A549 (cell line): ENCODE data around the gene LGMN. TPM values are rescaled to one million over a fixed set of nuclear protein-coding genes. Genes with fewer than 3 reads are reported as not detected.

Experiments used
- ATAC-seq, 2 experiments: fragments of 200-7000 bp in 1 of 2; fragments of >200 bp in 1 of 2; cut with Nextera tagmentation in 1 of 2; cut with Tn5 transposase in 1 of 2; 3 replicates each; pipeline versions ENCODE4 v1.8.0 to v1.9.1; 2018 to 2020; ENCODE audit warnings: mild to moderate bottlenecking in 1 of 2, moderate library complexity in 1 of 2
- CTCF ChIA-PET: fragments of 300-600 bp; sonication (Branson Sonifier 250); formaldehyde crosslinking; extraction: SDS; loops from one replicate; lab custom pipeline; 2021; ENCODE audit warnings: antibody characterized with exemption, inconsistent platforms; lab: Yijun Ruan, JAX
- POLR2A ChIA-PET: fragments of 350-600 bp; formaldehyde crosslinking; extraction: SDS; loops from one replicate; lab custom pipeline; 2021; ENCODE audit warnings: antibody characterized with exemption, inconsistent platforms; lab: Yijun Ruan, JAX
- DNase-seq, 2 experiments: peaks; one replicate each; pipeline versions ENCODE4 v3.0.0 to v3.0.0-alpha.2; 2011 to 2016; ENCODE audit warnings: low read depth in 1 of 2, low spot score in 1 of 2
- FAIRE-seq: peaks from 2 replicates; lab custom pipeline; 2011; peaks lifted over from hg19 to GRCh38; lab: Jason Lieb, UNC
- H3K27ac ChIP-seq, 2 experiments: fragments of >200 bp; sonication (Bioruptor Twin); formaldehyde crosslinking; 3 replicates each; pipeline ENCODE4 v1.5.1; 2016 to 2017
- H3K4me1 ChIP-seq: fragments of >200 bp; sonication (Bioruptor Twin); formaldehyde crosslinking; 3 replicates; pipeline ENCODE4 v1.6.1; 2016
- H3K4me2 ChIP-seq: fragments of >200 bp; sonication (Bioruptor Twin); formaldehyde crosslinking; 3 replicates; pipeline ENCODE4 v1.6.1; 2016
- H3K4me3 ChIP-seq: fragments of >200 bp; sonication (Bioruptor Twin); formaldehyde crosslinking; 3 replicates; pipeline ENCODE4 v1.5.1; 2016
- H3K9me3 ChIP-seq: fragments of >200 bp; sonication (Bioruptor Twin); formaldehyde crosslinking; 3 replicates; pipeline ENCODE4 v1.6.1; 2016
- CBX2 ChIP-seq: fragments of 200-600 bp; sonication (generic); IDR thresholded peaks from 2 replicates; pipeline ENCODE4 v1.6.1; 2016; ENCODE audit warnings: low read depth, mild to moderate bottlenecking, borderline replicate concordance
- CBX8 ChIP-seq: fragments of 200-600 bp; sonication (generic); IDR thresholded peaks from 2 replicates; pipeline ENCODE4 v1.6.1; 2016
- CEBPB ChIP-seq, 2 experiments: fragments of >200 bp in 1 of 2; sonication (Bioruptor Twin) in 1 of 2; formaldehyde crosslinking in 1 of 2; IDR thresholded peaks; 2 replicates each; pipeline ENCODE4 v1.6.1; 2012 to 2016
- CHD4 ChIP-seq: fragments of 200-600 bp; sonication (generic); IDR thresholded peaks from 2 replicates; pipeline ENCODE4 v1.6.1; 2016; ENCODE audit warnings: antibody characterized with exemption, mild to moderate bottlenecking, borderline replicate concordance
- CTCF ChIP-seq: fragments of >200 bp; sonication (Bioruptor Twin); formaldehyde crosslinking; IDR thresholded peaks from 3 replicates; pipeline ENCODE4 v1.5.1; 2016
- EHMT2 ChIP-seq: fragments of 200-600 bp; sonication (generic); IDR thresholded peaks from 2 replicates; pipeline ENCODE4 v1.6.1; 2016; ENCODE audit warnings: antibody characterized with exemption, low read depth, mild to moderate bottlenecking, moderate library complexity
- GATA3 ChIP-seq: IDR thresholded peaks from 2 replicates; pipeline ENCODE4 v1.6.1; 2012; ENCODE audit warnings: borderline replicate concordance
- MYC ChIP-seq: IDR thresholded peaks from 2 replicates; pipeline ENCODE4 v1.6.1; 2012; ENCODE audit warnings: mild to moderate bottlenecking, inconsistent platforms, low read length, improper control_type of control experiment, borderline replicate concordance
- NFE2L2 ChIP-seq: fragments of 150-350 bp; conservative IDR thresholded peaks from 2 replicates; pipeline ENCODE4 v1.6.1; 2014; ENCODE audit warnings: low read length
- NPAS2 ChIP-seq: fragments of 250-450 bp; sonication (Bioruptor Pico); IDR thresholded peaks from 2 replicates; pipeline ENCODE4 v1.8.0; 2022; ENCODE audit warnings: mild to moderate bottlenecking, moderate library complexity, borderline replicate concordance
- PBX3 ChIP-seq: IDR thresholded peaks from 2 replicates; pipeline ENCODE4 v1.6.1; 2012
- PHF8 ChIP-seq: fragments of 200-600 bp; sonication (generic); IDR thresholded peaks from 2 replicates; pipeline ENCODE4 v1.6.1; 2016; ENCODE audit warnings: low read depth, mild to moderate bottlenecking, antibody characterized with exemption, moderate library complexity, borderline replicate concordance
- TFCP2L1 ChIP-seq: fragments of 250-450 bp; sonication (Bioruptor Pico); IDR thresholded peaks from 2 replicates; pipeline ENCODE4 v1.5.0; 2021; ENCODE audit warnings: mild to moderate bottlenecking
- TP53 ChIP-seq: fragments of 250-450 bp; sonication (Bioruptor Pico); IDR thresholded peaks from 2 replicates; pipeline ENCODE4 v1.5.0; 2021; ENCODE audit warnings: mild to moderate bottlenecking, moderate library complexity
- ZFP36 ChIP-seq: fragments of 450-650 bp; IDR thresholded peaks from 2 replicates; pipeline ENCODE4 v1.6.1; 2014; ENCODE audit warnings: borderline replicate concordance; ENCODE audit not compliant: partially characterized antibody
- ZSCAN20 ChIP-seq: fragments of 250-450 bp; sonication (Bioruptor Pico); IDR thresholded peaks from 2 replicates; pipeline ENCODE4 v1.8.0; 2022; ENCODE audit warnings: mild to moderate bottlenecking, moderate library complexity
- WGBS: methylation state at CpG from one replicate; pipeline ENCODE4 v1.1.6; 2017; ENCODE audit errors: missing lambda C conversion rate; 5-methylcytosine and 5-hydroxymethylcytosine counted together
- polyA plus RNA-seq, 4 experiments: library from polyadenylated mRNA; depleted of rRNA in 3 of 4; stranded (reverse); fragments of >200 nt; fragmentation: RNase III in 1 of 4; extraction: RNeasy Plus Mini Kit Qiagen cat#74134 plus additional on column Dnase treatment in 1 of 4; gene quantifications; 2 replicates in 3 of 4; 3 replicates in 1 of 4; pipeline ENCODE4 v1.2.3, GENCODE V29; 2011 to 2017
- TF ChIP-seq, protein P1 (sequence below): fragments of 150-350 bp; IDR thresholded peaks from 2 replicates; pipeline ENCODE4 v1.6.1; 2014; ENCODE audit warnings: low read depth, mild to moderate bottlenecking, low read length
- TF ChIP-seq, protein P2 (sequence below): fragments of 200-600 bp; sonication (generic); IDR thresholded peaks from 2 replicates; pipeline ENCODE4 v1.6.1; 2016; ENCODE audit warnings: antibody characterized with exemption, mild to moderate bottlenecking, moderate library complexity
- TF ChIP-seq, protein P3 (sequence below): fragments of >200 bp; sonication (Bioruptor Twin); formaldehyde crosslinking; IDR thresholded peaks from 3 replicates; pipeline ENCODE4 v1.6.1; 2016

Gene LGMN
- polyA plus RNA-seq, 2 of the 4 experiments (the other 2 are of a cell fraction) = 70.4 to 106 TPM

DNA sequence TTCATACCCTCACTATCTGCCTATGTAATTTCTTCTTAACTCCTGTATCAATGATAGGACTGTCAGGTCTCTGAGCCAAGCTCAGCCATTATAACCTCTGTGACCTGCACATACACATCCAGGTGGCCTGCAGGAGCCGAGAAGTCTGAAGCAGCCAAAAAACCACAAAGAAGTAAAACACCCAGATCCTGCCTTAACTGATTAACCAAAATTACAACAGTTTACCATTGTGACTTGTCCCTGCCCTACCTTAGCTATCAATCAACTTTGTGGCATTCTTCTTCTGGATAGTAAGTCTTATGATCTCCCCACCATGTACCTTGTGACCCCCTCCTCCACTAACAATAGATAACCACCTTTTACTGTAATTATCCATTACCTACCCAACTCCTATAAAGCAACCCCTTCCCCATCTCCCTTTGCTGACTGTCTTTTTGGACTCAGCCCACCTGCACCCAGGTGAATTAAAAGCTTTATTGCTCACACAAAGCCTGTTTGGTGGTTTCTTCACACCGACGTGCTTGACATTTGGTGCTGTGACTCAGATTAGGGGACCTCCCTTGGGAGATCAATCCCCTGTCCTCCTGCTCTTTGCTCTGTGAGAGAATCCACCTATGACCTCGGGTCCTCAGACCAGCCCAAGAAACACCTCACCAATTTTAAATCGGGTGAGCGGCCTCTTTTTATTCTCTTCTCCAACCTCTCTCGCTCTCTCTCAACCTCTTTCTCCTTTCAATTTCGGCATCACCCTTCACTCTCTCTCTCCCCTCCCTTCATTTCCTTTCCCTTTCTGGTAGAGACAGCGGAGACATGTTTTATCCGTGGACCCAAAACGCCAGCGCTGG lies 11.5 kb upstream of the LGMN start:
- no peak overlapping the region for H3K4me2 ChIP-seq
- no peak overlapping the region for H3K27ac ChIP-seq
- no peak overlapping the region for H3K4me3 ChIP-seq
- POLR2A ChIA-PET = no interaction called here
- 66% methylated on average over 12 of the region's 12 CpGs for WGBS
- ATAC-seq (no peak), DNase-seq (no peak), FAIRE-seq (no peak)
- H3K4me1 ChIP-seq = no peaks in the 10 kb centered on the region
- CTCF ChIA-PET = interaction anchor here (1.0 to 1.4 kb wide), 3 partner anchors 9 to 69 kb away, joined by 3 to 6 read pairs (median 4); no protein-coding TSS in a partner anchor
- no peaks in the 10 kb centered on the region for H3K9me3 ChIP-seq
- no peak for TF ChIP-seq ZSCAN20 (CRISPR knock-in tag)
- no peak for TF ChIP-seq NPAS2 (CRISPR knock-in tag)
- TF ChIP-seq, protein P1, sequence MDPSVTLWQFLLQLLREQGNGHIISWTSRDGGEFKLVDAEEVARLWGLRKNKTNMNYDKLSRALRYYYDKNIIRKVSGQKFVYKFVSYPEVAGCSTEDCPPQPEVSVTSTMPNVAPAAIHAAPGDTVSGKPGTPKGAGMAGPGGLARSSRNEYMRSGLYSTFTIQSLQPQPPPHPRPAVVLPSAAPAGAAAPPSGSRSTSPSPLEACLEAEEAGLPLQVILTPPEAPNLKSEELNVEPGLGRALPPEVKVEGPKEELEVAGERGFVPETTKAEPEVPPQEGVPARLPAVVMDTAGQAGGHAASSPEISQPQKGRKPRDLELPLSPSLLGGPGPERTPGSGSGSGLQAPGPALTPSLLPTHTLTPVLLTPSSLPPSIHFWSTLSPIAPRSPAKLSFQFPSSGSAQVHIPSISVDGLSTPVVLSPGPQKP = no peak
- TF ChIP-seq, protein P2, sequence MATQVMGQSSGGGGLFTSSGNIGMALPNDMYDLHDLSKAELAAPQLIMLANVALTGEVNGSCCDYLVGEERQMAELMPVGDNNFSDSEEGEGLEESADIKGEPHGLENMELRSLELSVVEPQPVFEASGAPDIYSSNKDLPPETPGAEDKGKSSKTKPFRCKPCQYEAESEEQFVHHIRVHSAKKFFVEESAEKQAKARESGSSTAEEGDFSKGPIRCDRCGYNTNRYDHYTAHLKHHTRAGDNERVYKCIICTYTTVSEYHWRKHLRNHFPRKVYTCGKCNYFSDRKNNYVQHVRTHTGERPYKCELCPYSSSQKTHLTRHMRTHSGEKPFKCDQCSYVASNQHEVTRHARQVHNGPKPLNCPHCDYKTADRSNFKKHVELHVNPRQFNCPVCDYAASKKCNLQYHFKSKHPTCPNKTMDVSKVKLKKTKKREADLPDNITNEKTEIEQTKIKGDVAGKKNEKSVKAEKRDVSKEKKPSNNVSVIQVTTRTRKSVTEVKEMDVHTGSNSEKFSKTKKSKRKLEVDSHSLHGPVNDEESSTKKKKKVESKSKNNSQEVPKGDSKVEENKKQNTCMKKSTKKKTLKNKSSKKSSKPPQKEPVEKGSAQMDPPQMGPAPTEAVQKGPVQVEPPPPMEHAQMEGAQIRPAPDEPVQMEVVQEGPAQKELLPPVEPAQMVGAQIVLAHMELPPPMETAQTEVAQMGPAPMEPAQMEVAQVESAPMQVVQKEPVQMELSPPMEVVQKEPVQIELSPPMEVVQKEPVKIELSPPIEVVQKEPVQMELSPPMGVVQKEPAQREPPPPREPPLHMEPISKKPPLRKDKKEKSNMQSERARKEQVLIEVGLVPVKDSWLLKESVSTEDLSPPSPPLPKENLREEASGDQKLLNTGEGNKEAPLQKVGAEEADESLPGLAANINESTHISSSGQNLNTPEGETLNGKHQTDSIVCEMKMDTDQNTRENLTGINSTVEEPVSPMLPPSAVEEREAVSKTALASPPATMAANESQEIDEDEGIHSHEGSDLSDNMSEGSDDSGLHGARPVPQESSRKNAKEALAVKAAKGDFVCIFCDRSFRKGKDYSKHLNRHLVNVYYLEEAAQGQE = no peak
- TF ChIP-seq PBX3 = no peak
- TF ChIP-seq TFCP2L1 (CRISPR knock-in tag) = no peak
- no peak for TF ChIP-seq CBX2
- no peak for TF ChIP-seq NFE2L2
- no peak for TF ChIP-seq TP53
- no peak for TF ChIP-seq CTCF
- TF ChIP-seq CHD4 = no peak
- no peak for TF ChIP-seq CBX8
- TF ChIP-seq, protein P3, sequence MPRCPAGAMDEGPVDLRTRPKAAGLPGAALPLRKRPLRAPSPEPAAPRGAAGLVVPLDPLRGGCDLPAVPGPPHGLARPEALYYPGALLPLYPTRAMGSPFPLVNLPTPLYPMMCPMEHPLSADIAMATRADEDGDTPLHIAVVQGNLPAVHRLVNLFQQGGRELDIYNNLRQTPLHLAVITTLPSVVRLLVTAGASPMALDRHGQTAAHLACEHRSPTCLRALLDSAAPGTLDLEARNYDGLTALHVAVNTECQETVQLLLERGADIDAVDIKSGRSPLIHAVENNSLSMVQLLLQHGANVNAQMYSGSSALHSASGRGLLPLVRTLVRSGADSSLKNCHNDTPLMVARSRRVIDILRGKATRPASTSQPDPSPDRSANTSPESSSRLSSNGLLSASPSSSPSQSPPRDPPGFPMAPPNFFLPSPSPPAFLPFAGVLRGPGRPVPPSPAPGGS = no peak
- no peak for TF ChIP-seq EHMT2
- TF ChIP-seq CEBPB (IDR thresholded peaks at IDR 0.05) = no peak
- no peak for TF ChIP-seq MYC
- TF ChIP-seq PHF8 = no peak
- no peak for TF ChIP-seq ZFP36
- no peak for TF ChIP-seq GATA3
